Measurements from ENCODE around the gene FAM200A. TPM values are rescaled to one million over a fixed set of nuclear protein-coding genes. Genes with fewer than 3 reads are reported as not detected.

The FAM200A gene
- total and polyA plus RNA-seq, 4 donors: 1.0 to 4.6 (median 2.1) TPM

DNA sequence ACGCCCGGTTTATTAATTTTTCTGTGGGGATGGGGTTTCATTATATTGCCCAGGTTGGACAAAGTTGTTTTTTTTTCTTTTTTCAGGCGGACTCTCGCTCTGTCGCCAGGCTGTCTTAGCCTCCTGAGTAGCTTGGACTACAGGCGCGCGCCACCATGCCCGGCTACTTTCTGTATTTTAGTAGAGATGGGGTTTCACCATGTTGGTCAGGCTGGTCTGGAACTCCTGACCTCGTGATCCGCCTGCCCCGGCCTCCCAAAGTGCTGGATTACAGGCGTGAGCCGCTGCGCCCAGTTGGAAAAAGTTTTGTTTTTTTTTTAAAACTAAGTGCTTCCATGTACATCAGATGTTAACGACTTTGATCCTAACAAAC, 51.3 kb downstream of the FAM200A start (continued):
- TF ChIP-seq, protein P1, sequence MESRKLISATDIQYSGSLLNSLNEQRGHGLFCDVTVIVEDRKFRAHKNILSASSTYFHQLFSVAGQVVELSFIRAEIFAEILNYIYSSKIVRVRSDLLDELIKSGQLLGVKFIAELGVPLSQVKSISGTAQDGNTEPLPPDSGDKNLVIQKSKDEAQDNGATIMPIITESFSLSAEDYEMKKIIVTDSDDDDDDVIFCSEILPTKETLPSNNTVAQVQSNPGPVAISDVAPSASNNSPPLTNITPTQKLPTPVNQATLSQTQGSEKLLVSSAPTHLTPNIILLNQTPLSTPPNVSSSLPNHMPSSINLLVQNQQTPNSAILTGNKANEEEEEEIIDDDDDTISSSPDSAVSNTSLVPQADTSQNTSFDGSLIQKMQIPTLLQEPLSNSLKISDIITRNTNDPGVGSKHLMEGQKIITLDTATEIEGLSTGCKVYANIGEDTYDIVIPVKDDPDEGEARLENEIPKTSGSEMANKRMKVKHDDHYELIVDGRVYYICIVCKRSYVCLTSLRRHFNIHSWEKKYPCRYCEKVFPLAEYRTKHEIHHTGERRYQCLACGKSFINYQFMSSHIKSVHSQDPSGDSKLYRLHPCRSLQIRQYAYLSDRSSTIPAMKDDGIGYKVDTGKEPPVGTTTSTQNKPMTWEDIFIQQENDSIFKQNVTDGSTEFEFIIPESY (IDR thresholded peaks at IDR 0.05): no peak

DNA sequence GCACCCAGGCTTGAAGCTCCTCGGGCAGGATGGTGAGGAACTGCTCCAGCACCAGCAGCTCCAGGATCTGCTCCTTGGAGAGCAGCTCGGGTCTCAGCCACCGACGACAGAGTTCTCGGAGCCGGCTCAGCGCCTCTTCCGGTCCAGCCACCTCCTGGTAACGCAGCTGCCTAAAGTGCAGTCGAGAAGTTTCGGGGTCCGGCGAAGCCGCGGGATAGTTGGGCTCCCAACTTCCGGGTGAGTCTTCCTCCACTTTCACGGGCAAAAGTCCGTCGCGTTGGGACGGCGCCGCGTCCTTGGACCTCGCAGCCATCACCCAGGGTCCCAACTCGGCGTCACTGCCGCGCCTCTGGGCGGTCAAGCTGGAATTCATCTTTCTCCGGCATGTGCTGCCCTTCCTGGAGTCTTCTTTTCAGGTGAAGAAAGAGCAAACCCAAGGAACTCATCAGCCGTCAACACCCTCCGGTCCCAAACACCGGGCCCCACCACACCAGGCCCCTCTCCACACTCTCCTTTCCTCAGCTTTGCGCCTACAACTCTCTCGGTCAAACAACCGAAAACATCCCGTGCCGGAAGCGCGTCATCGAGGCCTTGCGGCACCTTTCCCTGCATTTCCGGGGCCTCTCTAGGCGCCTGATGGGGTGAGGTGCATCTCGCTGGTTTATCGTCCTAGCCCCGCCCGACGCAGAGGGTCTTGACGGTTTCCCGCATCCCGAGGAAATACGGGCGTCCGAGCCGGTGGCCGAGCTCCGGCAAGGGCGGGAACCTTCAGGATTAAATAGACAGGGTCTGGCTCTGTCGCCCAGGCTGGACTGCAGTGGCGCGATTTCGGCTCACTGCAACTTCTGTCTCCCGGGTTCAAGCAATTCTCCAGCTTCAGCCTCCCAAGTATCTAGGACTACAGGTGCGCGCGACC, 51.9 kb downstream of the FAM200A start, which contains the start of gene ZNF394:
ZNF394 (minus strand) TSS at position 561 of the 916 bp plus-strand sequence; CDS start at position 373, 188 bp downstream.
- no peaks in the 10 kb centered on the region for H3K9me3 ChIP-seq (ENCODE audit: control insufficient read depth in 4 of 4, low read length in 3 of 4)
- WGBS: under 1% methylated on average over 68 of the region's 68 CpGs
- H3K4me3 ChIP-seq (ENCODE audit: low read depth in 1 of 3, low read length in 3 of 3): peak within 1 kb of the TSS; percentile 75 to 97 (median 94)
- H3K4me1 ChIP-seq (ENCODE audit: control insufficient read depth in 4 of 4, insufficient read depth in 4 of 4, low read length in 3 of 4): peaks cover 9 to 25% (median 20%) of the 10 kb centered on the region in 4 donors
- peaks cover 3 to 9% (median 5%) of the 10 kb centered on the region in 4 donors for H3K36me3 ChIP-seq (ENCODE audit: control insufficient read depth in 4 of 4, insufficient read depth in 3 of 4, low read depth in 1 of 4, low read length in 3 of 4)
- H3K27ac ChIP-seq (ENCODE audit: low read depth in 1 of 2, low read length in 2 of 2): peak within 1 kb of the TSS; percentile 90
- H3K27me3 ChIP-seq (ENCODE audit: control insufficient read depth in 4 of 4, insufficient read depth in 4 of 4, low read length in 3 of 4): no peaks in the 10 kb centered on the region
- H3K9ac ChIP-seq (ENCODE audit: low read depth in 1 of 2, low read length in 2 of 2): peak within 1 kb of the TSS; percentile 83 to 87
- TF ChIP-seq FOXA1 (IDR thresholded peaks at IDR 0.05) (no peak), SP1 (IDR thresholded peaks at IDR 0.05) (peak; percentile 39), HNF4A (conservative IDR thresholded peaks at IDR 0.05) (peak in 1 of 2 donors; percentile 18), YY1 (IDR thresholded peaks at IDR 0.05) (peak; percentile 41), EGR1 (IDR thresholded peaks at IDR 0.05; ENCODE audit: low read depth in 2 of 2) (peak; percentile 12 to 62), RXRA (IDR thresholded peaks at IDR 0.05) (peak; percentile 50 to 52), FOXA2 (IDR thresholded peaks at IDR 0.05) (no peak), RAD21 (IDR thresholded peaks at IDR 0.05) (peak; percentile 31 to 53), JUND (IDR thresholded peaks at IDR 0.05) (no peak), GABPA (IDR thresholded peaks at IDR 0.05 in 1 of 2, conservative IDR thresholded peaks at IDR 0.05 in 1 of 2) (peak; percentile 97 to 99), NR2F2 (IDR thresholded peaks at IDR 0.05) (peak; percentile 66), TAF1 (conservative IDR thresholded peaks at IDR 0.05) (peak; percentile 62), HNF4G (IDR thresholded peaks at IDR 0.05) (no peak)
- TF ChIP-seq, protein P1 (IDR thresholded peaks at IDR 0.05): peak; percentile 52
- TF ChIP-seq, protein P2, sequence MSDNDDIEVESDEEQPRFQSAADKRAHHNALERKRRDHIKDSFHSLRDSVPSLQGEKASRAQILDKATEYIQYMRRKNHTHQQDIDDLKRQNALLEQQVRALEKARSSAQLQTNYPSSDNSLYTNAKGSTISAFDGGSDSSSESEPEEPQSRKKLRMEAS (IDR thresholded peaks at IDR 0.05): peak; percentile 76
- TF ChIP-seq, protein P3, sequence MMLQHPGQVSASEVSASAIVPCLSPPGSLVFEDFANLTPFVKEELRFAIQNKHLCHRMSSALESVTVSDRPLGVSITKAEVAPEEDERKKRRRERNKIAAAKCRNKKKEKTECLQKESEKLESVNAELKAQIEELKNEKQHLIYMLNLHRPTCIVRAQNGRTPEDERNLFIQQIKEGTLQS (IDR thresholded peaks at IDR 0.05): peak; percentile 8
- TF ChIP-seq, protein P4, sequence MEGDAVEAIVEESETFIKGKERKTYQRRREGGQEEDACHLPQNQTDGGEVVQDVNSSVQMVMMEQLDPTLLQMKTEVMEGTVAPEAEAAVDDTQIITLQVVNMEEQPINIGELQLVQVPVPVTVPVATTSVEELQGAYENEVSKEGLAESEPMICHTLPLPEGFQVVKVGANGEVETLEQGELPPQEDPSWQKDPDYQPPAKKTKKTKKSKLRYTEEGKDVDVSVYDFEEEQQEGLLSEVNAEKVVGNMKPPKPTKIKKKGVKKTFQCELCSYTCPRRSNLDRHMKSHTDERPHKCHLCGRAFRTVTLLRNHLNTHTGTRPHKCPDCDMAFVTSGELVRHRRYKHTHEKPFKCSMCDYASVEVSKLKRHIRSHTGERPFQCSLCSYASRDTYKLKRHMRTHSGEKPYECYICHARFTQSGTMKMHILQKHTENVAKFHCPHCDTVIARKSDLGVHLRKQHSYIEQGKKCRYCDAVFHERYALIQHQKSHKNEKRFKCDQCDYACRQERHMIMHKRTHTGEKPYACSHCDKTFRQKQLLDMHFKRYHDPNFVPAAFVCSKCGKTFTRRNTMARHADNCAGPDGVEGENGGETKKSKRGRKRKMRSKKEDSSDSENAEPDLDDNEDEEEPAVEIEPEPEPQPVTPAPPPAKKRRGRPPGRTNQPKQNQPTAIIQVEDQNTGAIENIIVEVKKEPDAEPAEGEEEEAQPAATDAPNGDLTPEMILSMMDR (IDR thresholded peaks at IDR 0.05; ENCODE audit: low read depth, low read length, missing input control): no peak
- TF ChIP-seq, protein P5, sequence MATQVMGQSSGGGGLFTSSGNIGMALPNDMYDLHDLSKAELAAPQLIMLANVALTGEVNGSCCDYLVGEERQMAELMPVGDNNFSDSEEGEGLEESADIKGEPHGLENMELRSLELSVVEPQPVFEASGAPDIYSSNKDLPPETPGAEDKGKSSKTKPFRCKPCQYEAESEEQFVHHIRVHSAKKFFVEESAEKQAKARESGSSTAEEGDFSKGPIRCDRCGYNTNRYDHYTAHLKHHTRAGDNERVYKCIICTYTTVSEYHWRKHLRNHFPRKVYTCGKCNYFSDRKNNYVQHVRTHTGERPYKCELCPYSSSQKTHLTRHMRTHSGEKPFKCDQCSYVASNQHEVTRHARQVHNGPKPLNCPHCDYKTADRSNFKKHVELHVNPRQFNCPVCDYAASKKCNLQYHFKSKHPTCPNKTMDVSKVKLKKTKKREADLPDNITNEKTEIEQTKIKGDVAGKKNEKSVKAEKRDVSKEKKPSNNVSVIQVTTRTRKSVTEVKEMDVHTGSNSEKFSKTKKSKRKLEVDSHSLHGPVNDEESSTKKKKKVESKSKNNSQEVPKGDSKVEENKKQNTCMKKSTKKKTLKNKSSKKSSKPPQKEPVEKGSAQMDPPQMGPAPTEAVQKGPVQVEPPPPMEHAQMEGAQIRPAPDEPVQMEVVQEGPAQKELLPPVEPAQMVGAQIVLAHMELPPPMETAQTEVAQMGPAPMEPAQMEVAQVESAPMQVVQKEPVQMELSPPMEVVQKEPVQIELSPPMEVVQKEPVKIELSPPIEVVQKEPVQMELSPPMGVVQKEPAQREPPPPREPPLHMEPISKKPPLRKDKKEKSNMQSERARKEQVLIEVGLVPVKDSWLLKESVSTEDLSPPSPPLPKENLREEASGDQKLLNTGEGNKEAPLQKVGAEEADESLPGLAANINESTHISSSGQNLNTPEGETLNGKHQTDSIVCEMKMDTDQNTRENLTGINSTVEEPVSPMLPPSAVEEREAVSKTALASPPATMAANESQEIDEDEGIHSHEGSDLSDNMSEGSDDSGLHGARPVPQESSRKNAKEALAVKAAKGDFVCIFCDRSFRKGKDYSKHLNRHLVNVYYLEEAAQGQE (IDR thresholded peaks at IDR 0.05): peak; percentile 65
- peak; percentile 89 for DNase-seq (ENCODE audit: low spot score)

All from liver (tissue), 9 donors.